ENCODE measurements around the gene RANGAP1. TPM values are rescaled to one million over a fixed set of nuclear protein-coding genes. Genes with fewer than 3 reads are reported as not detected.

The RANGAP1 gene
- total RNA-seq, 4 donors from 2014 or later, result 119 to 150 (median 121) TPM

DNA sequence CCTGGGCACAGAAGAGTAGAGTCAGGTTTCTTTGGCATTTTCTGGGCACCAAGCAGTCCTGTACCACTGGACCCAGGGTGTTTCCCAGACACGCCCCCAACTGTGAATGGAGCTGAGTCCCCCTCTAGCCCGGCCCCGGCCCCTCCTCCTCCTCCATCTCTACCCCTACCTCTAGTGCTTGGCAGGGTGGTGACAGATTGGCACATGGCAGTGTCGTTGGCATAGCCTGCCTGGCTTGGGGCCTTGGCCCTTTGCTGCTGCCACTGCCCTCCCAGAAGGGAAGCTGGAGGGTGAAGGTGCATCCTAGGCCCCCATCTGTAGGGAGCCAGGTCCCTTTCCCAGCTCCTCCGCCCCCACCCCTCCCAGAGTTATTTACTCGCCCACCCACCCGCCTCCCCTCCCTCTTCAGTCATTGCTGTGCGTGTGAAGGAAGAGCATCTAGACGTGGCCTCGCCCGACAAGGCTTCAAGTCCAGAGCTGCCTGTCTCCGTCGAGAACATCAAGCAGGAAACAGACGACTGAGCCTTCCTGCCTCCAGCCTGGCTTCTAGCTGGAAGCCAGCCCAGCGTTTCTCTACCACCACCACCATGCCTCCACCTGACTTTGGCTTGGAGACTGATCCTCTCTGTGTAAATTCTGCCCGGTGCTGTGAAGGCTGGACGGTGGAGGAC, 56.1 kb downstream of the RANGAP1 start:
- no peak for DNase-seq (ENCODE audit: low spot score in 2 of 2)
- no peak for TF ChIP-seq POLR2A (IDR thresholded peaks at IDR 0.05)
- TF ChIP-seq, protein P1, sequence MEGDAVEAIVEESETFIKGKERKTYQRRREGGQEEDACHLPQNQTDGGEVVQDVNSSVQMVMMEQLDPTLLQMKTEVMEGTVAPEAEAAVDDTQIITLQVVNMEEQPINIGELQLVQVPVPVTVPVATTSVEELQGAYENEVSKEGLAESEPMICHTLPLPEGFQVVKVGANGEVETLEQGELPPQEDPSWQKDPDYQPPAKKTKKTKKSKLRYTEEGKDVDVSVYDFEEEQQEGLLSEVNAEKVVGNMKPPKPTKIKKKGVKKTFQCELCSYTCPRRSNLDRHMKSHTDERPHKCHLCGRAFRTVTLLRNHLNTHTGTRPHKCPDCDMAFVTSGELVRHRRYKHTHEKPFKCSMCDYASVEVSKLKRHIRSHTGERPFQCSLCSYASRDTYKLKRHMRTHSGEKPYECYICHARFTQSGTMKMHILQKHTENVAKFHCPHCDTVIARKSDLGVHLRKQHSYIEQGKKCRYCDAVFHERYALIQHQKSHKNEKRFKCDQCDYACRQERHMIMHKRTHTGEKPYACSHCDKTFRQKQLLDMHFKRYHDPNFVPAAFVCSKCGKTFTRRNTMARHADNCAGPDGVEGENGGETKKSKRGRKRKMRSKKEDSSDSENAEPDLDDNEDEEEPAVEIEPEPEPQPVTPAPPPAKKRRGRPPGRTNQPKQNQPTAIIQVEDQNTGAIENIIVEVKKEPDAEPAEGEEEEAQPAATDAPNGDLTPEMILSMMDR (IDR thresholded peaks at IDR 0.05), result no peak
- H3K4me3 ChIP-seq (ENCODE audit: low read depth, poor library complexity, severe bottlenecking), result no peak overlapping the region
- WGBS, 2 donors, result 45 to 70% methylated on average over 16 to 17 of the region's 17 CpGs
- intact Hi-C loops (cut with DNase I; ENCODE audit: low total_unique reads), result no loop called here

DNA sequence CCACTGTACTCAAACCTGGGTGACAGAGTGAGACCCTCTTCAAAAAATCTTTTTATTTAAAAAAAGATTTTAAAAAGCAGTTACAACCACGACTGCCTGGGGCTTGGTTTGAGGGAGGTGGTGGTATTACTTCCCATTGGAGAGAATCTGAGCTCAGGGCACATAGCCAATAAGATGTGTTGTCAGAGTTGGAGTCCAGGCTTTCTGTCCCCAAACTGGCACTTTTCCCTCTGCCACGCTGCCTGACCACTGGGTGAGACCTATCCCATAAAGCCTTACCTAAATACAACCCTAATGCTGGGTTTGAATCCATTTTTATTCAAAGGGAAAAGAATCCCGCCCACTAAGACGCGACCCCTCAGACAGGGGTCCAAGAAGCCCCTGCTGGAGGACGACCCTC, 56.8 kb downstream of the RANGAP1 start:
- no peak for DNase-seq (ENCODE audit: low spot score in 2 of 2)
- intact Hi-C loops (cut with DNase I; ENCODE audit: low total_unique reads), result no loop called here
- WGBS, 2 donors, result 86 to 87% methylated on average over 6 of the region's 6 CpGs
- TF ChIP-seq POLR2A (IDR thresholded peaks at IDR 0.05), result no peak
- TF ChIP-seq, protein P1 (IDR thresholded peaks at IDR 0.05), result no peak
- H3K4me3 ChIP-seq (ENCODE audit: low read depth, poor library complexity, severe bottlenecking), result no peak overlapping the region

DNA sequence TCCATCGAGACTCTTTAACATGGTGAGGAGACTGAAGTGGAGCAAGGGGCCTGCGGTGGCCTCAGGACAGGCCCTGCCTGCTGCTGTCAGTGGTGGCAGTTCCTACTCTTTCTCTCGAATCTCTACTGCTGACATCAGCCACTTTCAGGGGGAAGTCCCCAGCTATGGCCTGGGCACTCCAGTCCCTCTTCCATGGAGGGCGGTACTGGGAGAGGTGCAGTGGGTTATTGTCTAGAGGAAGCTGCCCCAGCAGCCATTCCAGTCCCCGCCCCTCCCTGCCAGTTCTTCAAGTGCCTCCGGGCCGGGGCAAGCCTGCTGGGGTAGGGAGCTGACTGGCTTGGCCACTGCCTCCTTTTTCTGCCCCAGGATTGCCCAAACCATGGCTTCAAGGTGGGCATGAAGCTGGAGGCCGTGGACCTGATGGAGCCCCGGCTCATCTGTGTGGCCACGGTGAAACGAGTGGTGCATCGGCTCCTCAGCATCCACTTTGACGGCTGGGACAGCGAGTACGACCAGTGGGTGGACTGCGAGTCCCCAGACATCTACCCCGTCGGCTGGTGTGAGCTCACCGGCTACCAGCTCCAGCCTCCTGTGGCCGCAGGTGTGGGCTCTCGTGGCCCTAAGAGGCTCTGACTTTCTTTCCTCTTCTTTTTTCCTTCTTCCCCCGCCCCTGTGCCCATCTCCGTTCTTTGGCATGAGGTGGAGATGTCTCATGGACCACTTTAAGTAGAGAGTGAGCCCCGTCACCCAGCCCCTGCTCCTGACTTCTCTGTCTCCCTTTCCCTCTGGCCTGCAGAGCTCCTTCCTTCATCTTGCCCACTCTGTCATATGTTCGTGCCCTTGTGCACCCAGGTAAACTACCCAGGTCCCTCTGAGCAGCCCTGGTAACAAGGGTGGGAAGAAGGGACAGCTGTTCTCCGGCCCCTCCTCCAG, 59.0 kb downstream of the RANGAP1 start:
- no peak for DNase-seq (ENCODE audit: low spot score in 2 of 2)
- intact Hi-C loops (cut with DNase I; ENCODE audit: low total_unique reads), result loop anchor here (2.0 kb wide), 1 partner anchor 20 kb away; no protein-coding TSS in a partner anchor
- WGBS, 2 donors, result 86 to 89% methylated on average over 25 to 26 of the region's 26 CpGs
- no peak overlapping the region for H3K4me3 ChIP-seq (ENCODE audit: low read depth, poor library complexity, severe bottlenecking)
- TF ChIP-seq, protein P1 (IDR thresholded peaks at IDR 0.05), result no peak
- TF ChIP-seq POLR2A (IDR thresholded peaks at IDR 0.05), result no peak

DNA sequence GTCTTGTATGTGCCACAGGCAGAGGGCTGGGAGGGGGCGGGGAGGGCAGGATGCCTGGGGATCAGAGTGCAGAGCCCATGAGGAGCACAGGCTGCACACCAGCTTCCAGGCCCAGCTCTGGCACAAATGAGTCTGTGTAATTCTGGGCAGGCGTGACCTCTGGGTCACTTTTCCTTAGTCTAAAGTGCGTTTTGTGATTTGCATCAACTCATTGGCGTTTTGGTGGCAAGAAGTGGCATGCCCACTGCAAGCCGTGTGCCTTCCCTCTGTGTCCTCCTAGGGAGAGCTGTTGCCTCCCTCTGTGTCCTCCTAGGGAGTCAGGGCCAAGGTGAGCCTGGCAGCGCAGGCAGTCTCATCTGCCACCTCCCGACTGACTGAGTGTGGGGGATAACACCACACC, 62.5 kb downstream of the RANGAP1 start:
- intact Hi-C loops (cut with DNase I; ENCODE audit: low total_unique reads), result no loop called here
- H3K4me3 ChIP-seq (ENCODE audit: low read depth, poor library complexity, severe bottlenecking), result no peak overlapping the region
- WGBS, 2 donors, result 70 to 78% methylated on average over 7 of the region's 7 CpGs
- no peak for DNase-seq (ENCODE audit: low spot score in 2 of 2)
- TF ChIP-seq, protein P1 (IDR thresholded peaks at IDR 0.05), result no peak
- TF ChIP-seq POLR2A (IDR thresholded peaks at IDR 0.05), result no peak

DNA sequence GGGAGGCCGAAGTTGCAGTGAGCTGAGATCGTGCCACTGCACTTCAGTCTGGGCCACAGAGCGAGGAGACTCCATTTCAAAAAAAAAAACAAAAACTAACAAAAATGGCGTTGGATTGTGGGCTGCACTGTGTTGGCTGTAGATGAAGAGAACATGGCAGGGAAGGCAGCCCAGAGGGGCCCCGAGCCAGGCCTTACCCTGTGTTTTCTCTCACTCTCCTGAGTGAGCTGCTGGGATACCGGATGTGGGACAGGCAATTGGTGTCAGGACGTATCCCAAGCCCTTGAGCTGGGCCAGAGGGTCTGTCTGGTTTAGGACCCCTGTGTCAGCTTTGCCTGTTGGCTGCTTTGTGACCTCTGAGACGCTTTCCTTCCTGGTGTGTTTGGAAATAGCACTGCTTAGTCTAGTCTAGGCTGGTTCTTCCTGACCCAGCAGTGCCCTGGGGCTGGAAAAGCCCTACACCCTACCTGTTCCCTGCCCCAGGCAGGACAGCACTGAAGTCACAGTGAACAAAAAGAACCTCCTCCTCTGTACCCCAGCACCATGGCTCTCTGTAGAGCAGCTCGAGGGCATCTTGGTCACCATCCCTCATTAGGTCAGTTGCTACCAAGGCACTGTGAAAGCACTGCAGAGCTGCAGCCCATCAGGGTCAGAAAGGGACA, 63.0 kb downstream of the RANGAP1 start:
- no peak overlapping the region for H3K4me3 ChIP-seq (ENCODE audit: low read depth, poor library complexity, severe bottlenecking)
- DNase-seq (ENCODE audit: low spot score in 2 of 2), result no peak
- intact Hi-C loops (cut with DNase I; ENCODE audit: low total_unique reads), result no loop called here
- no peak for TF ChIP-seq POLR2A (IDR thresholded peaks at IDR 0.05)
- TF ChIP-seq, protein P1 (IDR thresholded peaks at IDR 0.05), result no peak
- WGBS, 2 donors, result 80 to 81% methylated on average over 9 of the region's 9 CpGs

Data from lower leg skin (tissue), 4 donors.